T-helper 1 cell treated with Interleukin-12 subunit alpha and Interleukin-12 subunit beta and Interleukin-4 antibody, amounts not matched to agents 30 μg/mL and 1 μg/mL, for 36 hours (primary cell): ENCODE measurements around the gene HCN2.
"Not testable (repeated sequence)": the region's sequence is repeated elsewhere in the genome, so short reads cannot be mapped to it uniquely, and the experiment has no call there.

Experiments
- H3K27ac Mint-ChIP-seq: one replicate; pipeline ENCODE4 v1.8.0; 2021; ENCODE audit warnings: mild to moderate bottlenecking, mixed read lengths
- H3K27me3 Mint-ChIP-seq: one replicate; pipeline ENCODE4 v1.8.0; 2021; ENCODE audit warnings: low read depth, mixed read lengths
- H3K36me3 Mint-ChIP-seq: one replicate; pipeline ENCODE4 v1.8.0; 2021; ENCODE audit warnings: low read depth, mixed read lengths
- H3K4me1 Mint-ChIP-seq: one replicate; pipeline ENCODE4 v1.8.0; 2021; ENCODE audit warnings: low read depth, mixed read lengths
- H3K4me3 Mint-ChIP-seq: one replicate; pipeline ENCODE4 v1.8.0; 2021; ENCODE audit warnings: mild to moderate bottlenecking, moderate library complexity, mixed read lengths
- H3K9me3 Mint-ChIP-seq: one replicate; pipeline ENCODE4 v1.8.0; 2021; ENCODE audit warnings: mixed read lengths

HCN2 gene

DNA sequence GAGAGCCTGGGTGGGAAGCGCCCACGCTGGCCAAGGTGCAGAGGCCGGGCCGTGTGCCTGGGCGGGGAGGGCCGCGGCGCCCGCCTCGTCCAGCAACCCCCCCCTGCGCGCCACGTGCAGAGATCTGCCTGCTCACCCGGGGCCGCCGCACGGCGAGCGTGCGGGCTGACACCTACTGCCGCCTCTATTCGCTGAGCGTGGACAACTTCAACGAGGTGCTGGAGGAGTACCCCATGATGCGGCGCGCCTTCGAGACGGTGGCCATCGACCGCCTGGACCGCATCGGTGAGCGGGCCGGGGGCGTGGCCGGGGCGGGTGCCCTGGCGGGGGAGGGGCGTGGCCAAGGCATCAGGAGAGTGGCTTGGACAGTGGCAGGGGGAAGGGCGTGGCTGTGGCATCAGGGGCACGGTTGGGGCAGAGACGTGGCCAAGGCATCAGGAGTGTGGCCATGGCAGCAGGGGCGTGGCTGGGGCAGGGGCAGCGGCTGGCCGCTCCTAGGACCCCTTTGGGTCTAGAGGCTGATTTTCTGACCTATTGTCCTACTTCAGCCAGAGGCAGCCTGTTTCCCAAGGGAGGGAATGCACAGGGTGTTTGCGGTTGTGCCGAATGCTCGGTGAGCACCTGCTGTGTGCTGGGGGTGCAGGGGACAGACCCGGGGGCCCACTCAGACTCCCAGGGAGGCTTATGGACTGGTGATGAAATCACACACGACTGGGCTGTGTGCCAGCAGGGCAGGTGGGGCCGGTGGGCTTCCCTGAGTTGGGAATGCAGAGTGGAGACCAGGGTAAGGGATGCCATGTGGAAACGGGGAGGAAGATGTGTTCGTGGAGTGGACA lies 24.3 kb downstream of the HCN2 start:
- peaks cover 4% of the 10 kb centered on the region for H3K27me3 Mint-ChIP-seq
- no peak overlapping the region for H3K4me3 Mint-ChIP-seq
- H3K27ac Mint-ChIP-seq, result no peak overlapping the region
- H3K4me1 Mint-ChIP-seq, result peaks cover 9% of the 10 kb centered on the region
- no peaks in the 10 kb centered on the region for H3K9me3 Mint-ChIP-seq
- peaks cover 16% of the 10 kb centered on the region for H3K36me3 Mint-ChIP-seq

- Mint-ChIP-seq H3K9me3 (no peaks in the 10 kb centered on the region), H3K36me3 (peaks cover 16% of the 10 kb centered on the region), H3K4me3 (no peak overlapping the region), H3K4me1 (peaks cover 7% of the 10 kb centered on the region), H3K27me3 (peaks cover 4% of the 10 kb centered on the region), H3K27ac (no peak overlapping the region)
Observed at GRCh38 chr19:615619-616018, 25.9 kb downstream of the HCN2 start.

GRCh38 chr19:616062-616700 lies 26.5 kb downstream of the HCN2 start:
- H3K27me3 Mint-ChIP-seq, result peaks cover 4% of the 10 kb centered on the region
- no peaks in the 10 kb centered on the region for H3K9me3 Mint-ChIP-seq
- H3K4me3 Mint-ChIP-seq, result no peak overlapping the region
- H3K27ac Mint-ChIP-seq, result no peak overlapping the region
- H3K36me3 Mint-ChIP-seq, result peaks cover 16% of the 10 kb centered on the region
- peaks cover 4% of the 10 kb centered on the region for H3K4me1 Mint-ChIP-seq

GRCh38 chr19:616747-617526 lies 27.3 kb downstream of the HCN2 start:
- peaks cover 4% of the 10 kb centered on the region for H3K4me1 Mint-ChIP-seq
- H3K27ac Mint-ChIP-seq, result no peak overlapping the region
- H3K36me3 Mint-ChIP-seq, result peaks cover 16% of the 10 kb centered on the region
- no peaks in the 10 kb centered on the region for H3K9me3 Mint-ChIP-seq
- H3K4me3 Mint-ChIP-seq, result no peak overlapping the region
- peaks cover 4% of the 10 kb centered on the region for H3K27me3 Mint-ChIP-seq

DNA sequence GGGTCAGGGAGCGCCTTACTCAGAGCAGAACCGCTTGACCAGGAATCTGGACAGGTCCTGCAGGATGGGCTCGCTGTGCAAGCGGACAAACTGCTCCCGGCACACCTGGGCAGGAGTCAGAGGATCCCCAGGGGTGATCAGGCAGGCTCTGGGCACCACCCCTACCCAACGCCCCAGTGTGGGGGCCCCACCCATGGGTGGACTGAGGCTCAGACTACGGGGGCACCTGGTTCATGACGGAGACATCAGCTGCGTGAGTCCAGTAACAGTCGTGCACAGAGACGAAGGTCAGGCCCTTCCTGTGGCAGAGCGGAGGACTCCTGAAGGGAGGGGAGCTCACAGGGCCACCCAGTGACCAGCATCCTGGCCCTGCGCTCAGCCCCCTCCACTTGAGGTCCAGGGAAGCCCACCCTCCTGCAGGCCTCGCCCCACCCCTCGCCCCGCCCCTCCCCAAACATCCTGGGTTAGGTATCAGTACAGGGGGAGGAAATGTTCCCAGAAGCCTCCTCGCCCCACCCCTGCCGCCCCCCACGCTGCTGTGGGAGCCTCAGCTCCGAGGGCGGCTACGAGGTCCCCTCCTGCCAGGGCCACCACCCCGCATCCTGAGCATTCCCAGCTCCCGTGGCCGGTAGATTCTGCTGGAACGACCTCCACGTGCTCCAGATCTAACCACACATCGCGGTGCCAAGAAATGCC lies 28.0 kb downstream of the HCN2 start:
- H3K36me3 Mint-ChIP-seq, result peaks cover 15% of the 10 kb centered on the region
- H3K27me3 Mint-ChIP-seq, result peaks cover 4% of the 10 kb centered on the region
- no peak overlapping the region for H3K4me3 Mint-ChIP-seq
- H3K27ac Mint-ChIP-seq, result no peak overlapping the region
- H3K9me3 Mint-ChIP-seq, result no peaks in the 10 kb centered on the region
- peaks cover 4% of the 10 kb centered on the region for H3K4me1 Mint-ChIP-seq

DNA sequence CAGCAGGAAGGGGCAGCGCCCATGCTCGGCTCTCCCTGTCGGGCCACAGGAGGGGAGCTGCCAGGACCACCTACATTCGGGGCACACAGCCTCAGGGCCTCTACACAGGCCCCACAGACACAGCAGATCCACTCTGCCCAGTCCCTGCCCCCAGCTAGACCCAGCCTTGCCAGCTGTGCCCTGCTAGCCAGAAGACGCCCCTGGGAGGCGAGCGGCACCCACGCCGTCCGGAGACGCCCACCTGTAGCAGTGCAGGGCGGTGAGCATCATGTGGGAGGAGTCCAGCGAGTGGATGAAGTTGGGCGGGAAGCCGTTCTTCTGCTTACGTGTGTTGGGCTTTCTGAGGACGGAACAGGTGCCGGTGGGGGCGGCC lies 28.6 kb downstream of the HCN2 start:
- Mint-ChIP-seq H3K27ac (no peak overlapping the region), H3K4me3 (no peak overlapping the region), H3K9me3 (no peaks in the 10 kb centered on the region), H3K36me3 (peaks cover 15% of the 10 kb centered on the region), H3K27me3 (peaks cover 4% of the 10 kb centered on the region), H3K4me1 (peaks cover 4% of the 10 kb centered on the region)

DNA sequence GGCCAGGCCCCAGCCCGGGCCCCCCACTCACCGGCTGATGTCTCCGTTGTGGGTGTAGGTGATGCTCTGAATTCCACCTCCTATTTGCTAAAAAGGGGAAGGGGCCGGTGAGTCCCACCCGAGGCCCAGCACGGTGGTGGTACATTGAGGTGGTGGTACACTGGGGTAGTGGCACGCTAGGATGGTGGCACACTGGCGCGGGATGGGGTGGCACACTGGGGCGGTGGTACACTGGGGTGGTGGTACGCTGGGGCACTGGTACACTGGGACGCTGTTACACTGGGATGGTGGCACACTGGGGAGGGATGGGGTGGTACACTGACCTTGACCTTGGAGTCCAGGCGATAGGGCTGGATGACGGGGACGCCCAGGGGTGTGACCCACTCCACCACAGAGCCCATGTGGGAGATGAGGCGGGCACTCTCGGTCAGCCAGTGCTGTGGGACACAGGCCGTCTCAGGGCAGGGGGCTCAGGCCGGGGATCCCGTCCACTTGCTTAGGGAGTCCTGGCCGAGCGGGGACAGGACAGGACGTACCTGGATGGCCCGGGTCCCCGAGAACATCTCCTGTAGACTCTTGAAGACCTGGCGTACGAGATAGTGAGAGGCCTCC lies 29.1 kb downstream of the HCN2 start:
- Mint-ChIP-seq H3K36me3 (peaks cover 15% of the 10 kb centered on the region), H3K4me1 (peaks cover 4% of the 10 kb centered on the region), H3K27me3 (peaks cover 4% of the 10 kb centered on the region), H3K4me3 (no peak overlapping the region), H3K9me3 (no peaks in the 10 kb centered on the region), H3K27ac (no peak overlapping the region)

- H3K36me3 Mint-ChIP-seq, result peaks cover 12% of the 10 kb centered on the region
- peaks cover 4% of the 10 kb centered on the region for H3K4me1 Mint-ChIP-seq
- no peak overlapping the region for H3K4me3 Mint-ChIP-seq
- H3K27me3 Mint-ChIP-seq, result peaks cover 4% of the 10 kb centered on the region
- H3K27ac Mint-ChIP-seq, result no peak overlapping the region
- H3K9me3 Mint-ChIP-seq, result no peaks in the 10 kb centered on the region
Observed at GRCh38 chr19:619286-620002, 29.8 kb downstream of the HCN2 start.

DNA sequence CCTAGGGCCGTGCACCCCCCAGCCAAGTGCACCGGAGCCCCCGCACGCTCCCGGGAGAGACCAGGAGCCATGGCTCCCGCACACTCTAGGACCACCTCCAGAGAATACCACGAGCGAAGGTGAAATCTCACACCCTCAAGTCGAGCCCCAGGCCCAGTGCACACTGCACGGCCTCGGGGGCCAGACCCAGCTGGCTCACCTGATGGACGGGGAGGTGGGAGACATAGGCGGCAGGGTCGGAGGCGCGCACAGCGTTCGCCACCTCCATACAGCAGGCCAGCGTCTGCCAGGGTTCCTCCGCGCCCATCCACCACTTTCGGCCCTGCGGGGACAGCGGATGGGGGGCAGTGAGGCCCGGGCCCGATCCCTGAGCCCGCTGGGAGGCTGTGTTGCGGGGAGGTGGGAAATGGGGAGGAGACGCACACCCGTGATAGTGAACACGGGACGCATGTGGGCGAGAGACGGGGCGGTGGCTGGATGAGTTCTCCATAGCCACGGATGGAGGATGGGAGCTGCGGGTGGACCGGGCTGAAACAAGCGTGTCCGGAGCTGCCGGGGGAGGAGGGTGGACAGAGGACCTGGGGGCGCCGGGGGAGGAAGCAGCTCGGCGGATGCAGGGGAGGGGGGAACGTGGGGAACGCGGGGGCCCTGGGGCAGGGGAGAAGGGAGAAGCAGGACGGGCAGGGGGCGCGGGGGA lies 30.6 kb downstream of the HCN2 start:
- Mint-ChIP-seq H3K27ac (no peak overlapping the region), H3K27me3 (peaks cover 4% of the 10 kb centered on the region), H3K9me3 (no peaks in the 10 kb centered on the region), H3K4me1 (peaks cover 4% of the 10 kb centered on the region), H3K36me3 (peaks cover 9% of the 10 kb centered on the region), H3K4me3 (no peak overlapping the region)

DNA sequence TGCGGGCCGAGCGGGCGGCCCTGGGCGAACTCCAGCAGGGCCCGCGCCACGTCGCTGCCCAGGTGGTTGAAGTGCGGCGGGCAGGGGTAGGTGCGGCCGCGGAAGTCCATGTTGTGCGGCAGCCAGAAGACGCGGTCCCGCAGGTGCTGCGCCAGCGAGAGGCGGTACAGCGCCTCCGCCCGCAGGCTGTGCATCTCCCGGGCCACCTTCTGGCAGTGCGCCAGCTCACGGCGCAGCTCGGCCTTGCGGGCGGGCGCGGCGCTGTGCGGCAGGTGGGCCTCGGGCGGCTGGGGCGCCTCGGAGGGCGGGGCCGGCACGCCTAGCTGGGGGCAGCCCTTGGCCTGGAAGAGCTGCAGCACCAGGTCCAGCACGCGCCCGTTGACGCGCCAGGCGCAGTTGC lies 31.5 kb downstream of the HCN2 start:
- H3K36me3 Mint-ChIP-seq, H3K4me3 Mint-ChIP-seq, H3K27ac Mint-ChIP-seq, H3K27me3 Mint-ChIP-seq, H3K4me1 Mint-ChIP-seq, H3K9me3 Mint-ChIP-seq: not testable (repeated sequence)

DNA sequence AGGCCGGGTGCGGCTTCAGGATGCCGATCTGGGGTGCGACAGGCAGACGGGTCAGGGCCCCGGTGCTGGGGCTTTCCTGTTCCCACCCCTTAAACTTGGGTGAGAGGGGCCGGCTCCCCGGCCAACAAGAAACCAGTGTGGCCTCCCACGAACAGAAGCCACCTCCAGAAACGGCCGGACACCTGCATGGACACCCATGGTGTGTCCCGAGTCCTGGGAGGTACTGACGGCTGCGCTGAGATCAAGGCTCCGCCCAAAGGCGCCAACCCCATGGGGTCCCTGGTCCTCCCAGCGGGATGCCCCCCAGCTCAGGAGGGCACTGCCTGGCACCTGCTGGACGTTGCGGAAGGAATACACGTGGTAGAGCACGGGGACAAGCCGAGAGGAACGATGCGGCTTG lies 32.1 kb downstream of the HCN2 start:
- Mint-ChIP-seq H3K27me3 (no peaks in the 10 kb centered on the region), H3K4me1 (peaks cover 2% of the 10 kb centered on the region), H3K9me3 (no peaks in the 10 kb centered on the region), H3K27ac (no peak overlapping the region), H3K36me3 (peaks cover 10% of the 10 kb centered on the region), H3K4me3 (no peak overlapping the region)

DNA sequence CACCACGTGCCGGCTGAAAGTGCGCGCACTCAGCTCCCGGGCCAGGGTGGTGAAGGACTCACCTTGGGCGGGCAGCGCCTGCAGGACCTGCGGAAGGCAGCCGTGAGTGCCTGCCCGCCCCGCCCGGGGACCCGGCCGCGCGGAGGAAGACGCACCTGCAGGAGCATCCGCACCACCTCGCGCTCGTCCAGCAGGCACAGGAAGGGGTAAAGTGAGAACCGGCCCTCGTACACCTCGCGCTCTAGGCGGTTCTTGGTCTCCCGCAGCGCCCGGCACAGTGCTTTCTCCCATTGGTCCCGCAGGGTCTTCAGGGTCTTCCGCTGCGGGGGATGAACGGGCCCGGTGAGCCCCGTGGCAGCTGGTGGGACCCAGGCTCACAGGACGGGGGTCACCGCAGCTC lies 33.0 kb downstream of the HCN2 start:
- Mint-ChIP-seq H3K36me3 (peaks cover 9% of the 10 kb centered on the region), H3K4me1 (peaks cover 2% of the 10 kb centered on the region), H3K9me3 (no peaks in the 10 kb centered on the region), H3K27ac (no peak overlapping the region), H3K4me3 (no peak overlapping the region), H3K27me3 (no peaks in the 10 kb centered on the region)

DNA sequence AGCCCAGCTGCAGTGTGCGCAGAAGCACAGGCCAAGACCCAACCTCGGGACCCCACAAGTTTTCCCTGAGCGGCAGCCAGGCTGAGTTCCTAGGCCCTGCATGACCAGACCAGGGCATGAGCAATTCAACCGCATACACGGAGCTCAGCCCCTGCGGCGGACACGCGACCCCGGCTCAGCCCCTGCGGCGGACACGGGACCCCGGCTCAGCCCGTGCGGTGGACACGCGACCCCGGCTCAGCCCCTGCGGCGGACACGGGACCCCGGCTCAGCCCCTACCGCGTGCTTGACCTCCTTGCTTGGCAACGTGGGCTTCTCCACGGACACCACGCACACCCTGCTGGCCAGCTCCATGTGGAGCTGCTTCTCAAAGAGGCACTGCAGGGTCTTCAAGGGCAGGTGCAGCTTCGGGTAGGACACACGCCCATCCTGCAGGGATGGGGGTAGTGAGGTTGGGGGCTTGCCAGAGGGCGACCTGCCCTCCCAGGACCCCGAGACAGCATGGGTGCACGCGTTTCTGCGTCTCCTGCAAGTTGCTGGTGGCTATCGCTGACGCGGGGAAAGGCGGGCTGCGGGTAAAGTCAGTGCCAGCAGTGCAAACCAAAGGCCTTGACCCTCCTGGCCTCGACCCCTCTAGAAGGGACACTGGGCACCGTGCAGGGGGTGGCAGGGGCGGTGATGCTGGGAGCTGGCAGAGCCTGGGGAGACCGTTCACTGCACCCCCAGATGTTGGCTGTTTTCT lies 33.7 kb downstream of the HCN2 start:
- H3K4me1 Mint-ChIP-seq, result peaks cover 2% of the 10 kb centered on the region
- H3K27me3 Mint-ChIP-seq, result no peaks in the 10 kb centered on the region
- peaks cover 9% of the 10 kb centered on the region for H3K36me3 Mint-ChIP-seq
- H3K4me3 Mint-ChIP-seq, result no peak overlapping the region
- H3K27ac Mint-ChIP-seq, result no peak overlapping the region
- no peaks in the 10 kb centered on the region for H3K9me3 Mint-ChIP-seq
